HG02610 (cell line): ENCODE data around the gene SH3BP4.

Experiments
- ATAC-seq: cut with Tn5 transposase; IDR thresholded peaks from one replicate; pipeline ENCODE4 v1.9.1; 2021; ENCODE audit warnings: mild to moderate bottlenecking, moderate library complexity; ENCODE audit not compliant: unreplicated experiment

SH3BP4 gene

DNA sequence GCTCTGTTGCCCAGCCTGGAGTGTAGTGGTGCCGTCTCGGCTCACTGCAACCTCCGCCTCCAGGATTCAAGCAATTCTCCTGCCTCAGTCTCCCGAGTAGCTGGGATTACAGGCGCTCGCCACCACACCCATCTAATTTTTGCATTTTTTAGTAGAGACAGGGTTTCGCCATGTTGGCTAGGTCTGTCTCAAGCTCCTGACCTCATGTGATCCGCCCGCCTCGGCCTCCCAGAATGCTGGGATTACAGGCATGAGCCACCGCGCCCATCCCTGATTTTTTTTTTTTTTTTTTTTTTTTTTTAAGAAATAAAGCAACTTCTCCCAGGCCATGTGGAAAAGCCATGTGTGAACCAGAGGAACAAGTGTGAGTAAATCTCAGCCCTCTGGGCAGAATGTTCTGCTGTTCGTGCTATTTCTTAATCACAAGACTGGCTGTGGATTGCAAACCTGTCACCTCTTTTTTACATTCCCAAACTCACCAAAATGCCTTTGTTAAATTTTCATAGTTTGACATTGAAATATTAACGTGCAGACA, 6.4 kb upstream of the SH3BP4 start:
- ATAC-seq = no peak

DNA sequence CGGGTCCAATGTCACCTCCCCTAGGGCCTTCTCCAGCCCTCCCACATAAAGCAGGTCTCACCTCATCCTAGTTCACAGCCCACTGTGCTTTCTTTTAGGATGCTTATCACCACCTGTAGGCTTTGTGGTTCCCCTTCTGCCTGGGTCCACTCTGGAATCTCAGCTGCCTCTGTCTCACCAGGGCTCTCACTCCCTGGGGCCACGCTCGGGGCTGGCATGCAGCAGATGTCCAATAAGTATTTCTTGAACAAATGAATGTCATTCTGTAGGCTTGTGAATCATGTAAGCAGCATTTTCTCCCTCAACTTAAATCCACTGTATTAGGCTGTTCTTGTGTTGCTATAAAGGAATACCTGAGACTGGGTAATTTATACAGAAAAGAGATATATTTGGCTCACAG, 4.3 kb upstream of the SH3BP4 start:
- no peak for ATAC-seq

DNA sequence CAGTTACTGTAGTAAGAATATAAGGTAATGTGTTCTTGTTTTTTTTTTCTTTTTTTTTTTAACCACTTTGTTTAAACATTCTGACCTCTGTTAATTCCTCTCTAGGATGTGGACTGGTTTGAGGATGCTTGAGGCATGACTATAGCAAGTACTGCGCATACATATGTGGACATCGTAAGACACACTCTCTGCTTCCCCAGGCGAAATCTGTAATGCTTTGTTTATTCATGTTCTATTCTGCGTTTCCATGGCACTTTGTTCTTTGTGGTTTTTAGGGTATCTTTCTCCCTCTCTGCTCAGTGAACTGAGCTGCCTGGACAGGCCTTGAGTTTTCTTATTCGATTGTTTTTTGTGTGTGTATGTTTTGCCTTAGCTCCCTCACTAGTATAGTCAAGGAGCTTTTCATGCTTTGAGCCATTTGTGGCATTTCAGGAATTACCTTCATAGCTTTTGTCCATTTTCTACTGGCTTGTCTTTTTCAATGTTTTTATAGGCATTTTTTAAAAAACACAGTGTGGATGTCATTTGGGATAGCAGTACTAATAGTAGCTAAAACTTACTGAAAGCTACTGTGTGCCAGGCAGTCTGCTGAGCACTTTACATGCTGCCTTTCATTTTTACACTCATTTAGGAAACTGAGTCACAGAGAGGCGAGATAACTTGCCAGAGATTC, 1.9 kb upstream of the SH3BP4 start:
- ATAC-seq = no peak

DNA sequence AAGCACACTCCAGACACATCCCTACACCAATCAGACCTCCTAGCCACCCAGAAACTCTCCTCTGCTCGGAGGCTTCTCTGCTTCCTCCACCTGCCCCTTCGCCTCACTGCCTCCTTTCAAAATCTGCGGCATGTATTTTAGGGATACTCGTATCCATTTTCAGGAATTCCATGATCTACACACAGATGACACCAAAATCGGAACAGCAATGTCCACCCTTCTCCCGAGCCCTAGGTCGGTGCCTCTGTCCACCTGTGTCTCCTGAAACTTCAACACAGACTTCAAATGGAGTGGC, 1.4 kb upstream of the SH3BP4 start:
- no peak for ATAC-seq

DNA sequence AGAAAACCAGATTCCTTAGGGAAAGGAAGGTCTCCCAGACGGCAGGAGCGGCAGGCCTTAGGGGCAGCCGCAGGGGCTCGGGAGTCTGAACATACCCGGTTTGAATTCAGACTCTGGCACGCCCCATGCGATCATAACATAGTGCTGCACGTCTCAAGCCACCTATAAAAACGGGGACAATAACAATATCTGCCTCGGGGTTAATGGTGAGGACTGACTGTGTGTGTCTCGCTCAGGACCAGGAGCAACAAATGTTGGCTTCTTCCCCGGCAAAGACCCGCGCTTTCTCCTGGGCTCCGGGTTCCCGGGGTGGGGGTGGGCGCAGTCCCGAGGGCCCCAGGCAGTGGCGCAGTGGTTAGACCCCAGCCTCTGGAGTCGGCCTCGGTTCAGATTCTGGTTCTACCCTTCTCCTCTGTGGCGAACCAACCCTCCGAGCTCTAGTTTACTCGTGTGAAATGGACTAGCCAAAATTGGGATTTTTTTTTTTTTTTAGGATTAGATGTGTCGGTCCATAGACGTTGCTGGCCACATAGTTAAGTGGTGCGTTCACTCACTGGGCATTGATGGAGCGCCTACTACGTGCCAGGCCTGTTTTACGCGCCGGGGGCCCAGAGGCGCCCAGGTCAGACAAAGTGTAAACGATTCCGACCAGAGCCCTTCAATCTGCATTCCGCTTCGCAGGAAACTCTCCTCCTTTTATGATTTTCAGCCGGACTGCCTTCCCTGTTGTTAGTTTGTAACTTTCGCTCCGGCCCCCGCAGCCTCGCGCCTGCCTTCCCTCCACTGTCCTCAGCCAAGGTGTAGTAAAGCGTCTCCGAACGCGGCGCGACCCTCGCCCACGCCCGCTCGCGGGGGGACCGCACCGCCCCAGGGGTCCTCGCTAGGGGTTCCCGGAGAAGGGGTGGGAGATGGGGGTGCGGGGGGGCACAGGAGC, 820 bp upstream of the SH3BP4 start:
- no peak for ATAC-seq

DNA sequence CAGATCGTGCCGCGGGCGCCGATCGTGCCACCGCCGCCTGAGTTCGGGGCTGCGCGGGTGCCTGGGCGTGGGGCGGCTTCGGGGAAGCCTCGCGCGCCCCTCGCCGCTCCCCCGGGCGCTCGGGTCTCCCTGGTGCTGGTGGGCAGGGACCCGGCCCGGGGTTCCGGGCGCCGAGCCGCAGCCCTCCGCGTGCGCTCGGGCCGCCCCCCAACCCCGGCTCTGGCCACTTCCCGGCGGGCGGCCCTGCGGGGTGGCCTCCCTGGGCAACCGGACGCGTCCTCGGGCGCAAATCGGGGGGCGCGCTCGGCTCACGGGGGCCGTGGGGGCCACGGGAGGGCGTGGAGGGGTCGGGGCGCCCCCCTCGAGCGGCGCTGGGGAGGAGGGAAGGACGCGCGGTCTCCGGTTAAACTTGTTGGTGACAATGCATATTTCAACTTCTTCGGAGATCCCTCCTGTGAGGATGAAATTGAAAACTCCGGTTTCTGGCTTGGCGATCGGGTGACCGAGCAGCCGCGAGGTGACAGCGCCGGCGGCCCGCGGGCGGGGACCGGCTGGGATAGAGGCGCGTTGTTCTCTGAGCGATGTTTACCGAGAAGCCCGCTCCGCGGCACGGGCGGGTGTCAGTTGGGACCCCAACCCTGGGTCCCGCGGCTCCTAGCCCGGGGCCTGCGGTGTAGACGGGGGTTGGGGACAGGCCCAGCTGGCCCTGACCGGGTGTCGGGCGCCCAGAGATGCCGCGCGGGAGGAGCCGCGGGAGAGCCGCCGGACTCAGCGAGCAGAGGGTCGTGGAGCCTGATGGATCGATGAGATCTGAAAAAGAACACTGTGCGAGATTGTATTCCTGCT, 676 bp downstream of the SH3BP4 start:
- no peak for ATAC-seq

DNA sequence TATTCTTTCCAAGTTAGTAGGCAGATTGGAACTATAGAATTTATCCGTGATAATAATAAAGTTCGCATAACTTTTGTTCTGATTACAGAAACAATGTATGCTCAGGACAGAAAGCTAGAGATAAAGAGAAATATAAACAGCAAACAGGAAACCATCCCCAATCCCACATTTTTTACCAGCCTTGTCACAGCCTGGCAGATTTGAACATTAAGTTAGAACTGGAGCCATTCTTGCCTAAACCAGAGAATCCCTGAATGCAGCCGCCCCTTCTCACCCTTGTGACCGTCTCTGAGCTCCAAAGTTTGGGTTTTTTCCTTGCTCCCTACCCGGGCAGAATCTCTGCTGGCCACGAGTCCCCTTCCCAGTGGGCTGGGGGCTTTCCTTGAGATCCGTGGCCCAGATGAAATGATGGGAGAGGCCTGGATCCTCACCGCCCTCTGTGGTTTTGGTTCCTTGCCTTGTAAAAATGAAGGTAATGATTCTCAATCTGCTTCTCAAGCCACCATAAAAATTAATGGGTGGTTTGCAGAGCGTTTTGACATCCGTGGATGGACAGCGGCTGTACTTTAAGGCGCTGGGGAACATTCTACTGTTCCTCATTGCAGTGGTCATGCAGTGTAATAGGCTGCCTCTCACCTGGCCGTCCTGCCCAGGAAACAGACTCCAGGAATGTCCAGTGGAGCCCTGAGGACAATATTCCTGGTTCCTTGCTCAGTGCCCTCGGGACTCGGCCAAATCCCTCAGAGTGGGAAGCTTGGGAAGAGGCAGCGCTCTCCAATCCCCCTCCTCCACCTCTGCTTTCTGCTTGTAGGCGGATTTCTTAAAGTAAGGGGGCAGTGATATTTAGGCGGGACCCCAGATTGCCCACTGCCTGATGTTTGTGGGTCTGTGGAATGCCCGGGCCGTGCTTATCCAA, 1.6 kb downstream of the SH3BP4 start:
- ATAC-seq = no peak

DNA sequence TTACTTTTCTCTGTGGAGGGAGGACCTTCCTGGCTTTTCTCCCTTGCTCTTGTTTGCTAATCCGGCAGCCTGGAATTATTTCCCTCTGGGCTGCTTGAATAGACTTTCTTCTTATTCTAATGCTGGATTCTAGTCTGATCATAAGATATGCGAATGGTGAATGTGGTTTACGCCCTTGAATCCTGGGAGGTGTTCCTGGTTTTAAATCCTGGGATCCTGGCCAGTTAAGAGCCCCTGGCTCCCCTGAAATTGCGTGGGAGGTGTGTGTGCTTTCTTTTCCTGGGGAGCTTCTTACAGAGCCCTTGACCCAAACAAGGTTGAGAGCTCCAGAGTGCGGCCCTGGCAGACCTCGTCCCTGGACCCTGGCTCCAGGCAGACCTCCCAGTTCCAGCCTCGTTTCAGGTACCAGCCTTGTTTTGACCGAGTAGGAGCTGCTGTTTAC, 2.8 kb downstream of the SH3BP4 start:
- ATAC-seq = no peak

DNA sequence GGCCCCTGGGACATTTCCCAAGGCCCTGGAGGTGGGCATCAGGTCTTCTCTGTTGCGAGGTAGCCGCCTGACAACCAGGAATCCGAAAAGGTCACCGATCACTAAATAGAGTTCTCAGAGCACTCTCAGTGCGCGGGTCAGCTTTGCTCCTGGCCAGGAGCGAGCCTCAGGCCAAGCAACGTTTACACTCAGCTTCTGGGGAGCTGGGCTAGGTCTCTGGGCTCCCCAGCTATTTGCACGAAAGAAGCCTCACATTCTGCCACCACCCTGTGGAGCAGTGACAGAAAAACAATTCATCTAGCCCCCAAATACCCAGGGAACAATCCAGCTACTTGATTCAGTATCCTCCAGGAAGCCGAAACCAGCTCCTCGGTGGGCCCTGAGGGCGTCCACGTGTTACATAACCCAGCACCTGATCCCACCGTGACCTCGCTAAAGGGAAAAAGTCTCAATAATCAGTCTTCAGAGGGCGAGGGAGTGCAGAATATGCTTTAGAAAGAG, 3.3 kb downstream of the SH3BP4 start:
- ATAC-seq = no peak

DNA sequence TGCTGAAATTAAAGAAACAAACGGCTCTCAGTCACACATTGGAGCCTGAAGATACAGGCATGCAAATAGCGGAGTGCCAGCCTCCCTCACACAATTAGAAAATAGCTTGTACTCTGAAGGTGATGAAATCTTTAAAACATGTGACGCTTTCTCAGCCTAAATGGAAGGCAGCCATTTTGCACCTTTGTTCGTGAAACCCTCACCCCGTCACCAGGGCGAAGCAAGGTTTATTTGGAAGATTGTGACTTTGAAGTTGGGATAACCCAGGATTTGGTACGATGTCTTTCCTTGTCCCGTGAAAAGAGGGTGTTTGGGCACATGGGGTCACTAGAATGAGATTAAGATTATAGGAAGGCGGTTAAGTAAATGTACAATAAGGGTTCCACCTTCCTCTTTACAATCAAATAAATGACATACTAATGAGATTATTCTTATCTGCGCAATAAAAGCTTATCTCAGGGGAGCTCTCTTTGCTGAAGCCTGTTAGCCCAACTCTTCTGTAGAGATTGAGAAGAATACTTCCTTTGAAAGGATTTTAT, 4.2 kb downstream of the SH3BP4 start:
- no peak for ATAC-seq

DNA sequence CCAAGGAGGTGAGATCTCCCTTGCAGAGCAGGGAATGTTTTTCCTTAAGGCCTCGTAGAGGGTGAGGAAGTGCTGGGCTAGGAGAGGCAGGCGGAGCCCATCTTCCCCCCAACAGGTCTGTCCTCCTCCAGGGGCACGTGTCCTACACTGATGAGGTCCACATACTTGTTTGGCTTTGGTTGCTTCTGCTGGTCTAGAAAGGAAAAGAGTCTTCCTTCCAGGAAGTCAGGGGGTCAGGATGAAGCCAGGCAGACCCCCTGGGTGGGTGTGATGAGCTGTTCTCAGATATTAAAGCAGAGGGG, 6.0 kb downstream of the SH3BP4 start:
- ATAC-seq = no peak

DNA sequence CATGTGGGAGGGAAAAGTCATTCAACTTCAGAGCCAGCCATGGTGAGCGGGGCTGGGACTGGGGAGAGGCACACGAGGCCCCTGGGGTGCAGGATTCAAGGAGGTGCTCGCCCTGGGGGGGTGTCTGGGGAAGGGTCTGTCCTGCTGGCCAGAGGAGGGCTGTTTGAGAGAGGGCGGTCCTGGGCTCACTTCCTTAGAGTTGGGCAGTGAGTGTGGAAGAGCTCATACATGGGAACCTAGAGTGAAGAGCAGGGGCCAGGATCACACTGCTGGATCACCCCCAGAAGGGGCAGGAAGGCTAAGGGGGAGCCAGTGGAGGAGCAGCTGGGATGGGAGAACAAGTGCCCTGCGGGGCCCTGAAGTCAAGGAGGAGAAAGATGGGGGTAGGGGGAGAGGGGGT, 6.5 kb downstream of the SH3BP4 start:
- no peak for ATAC-seq

DNA sequence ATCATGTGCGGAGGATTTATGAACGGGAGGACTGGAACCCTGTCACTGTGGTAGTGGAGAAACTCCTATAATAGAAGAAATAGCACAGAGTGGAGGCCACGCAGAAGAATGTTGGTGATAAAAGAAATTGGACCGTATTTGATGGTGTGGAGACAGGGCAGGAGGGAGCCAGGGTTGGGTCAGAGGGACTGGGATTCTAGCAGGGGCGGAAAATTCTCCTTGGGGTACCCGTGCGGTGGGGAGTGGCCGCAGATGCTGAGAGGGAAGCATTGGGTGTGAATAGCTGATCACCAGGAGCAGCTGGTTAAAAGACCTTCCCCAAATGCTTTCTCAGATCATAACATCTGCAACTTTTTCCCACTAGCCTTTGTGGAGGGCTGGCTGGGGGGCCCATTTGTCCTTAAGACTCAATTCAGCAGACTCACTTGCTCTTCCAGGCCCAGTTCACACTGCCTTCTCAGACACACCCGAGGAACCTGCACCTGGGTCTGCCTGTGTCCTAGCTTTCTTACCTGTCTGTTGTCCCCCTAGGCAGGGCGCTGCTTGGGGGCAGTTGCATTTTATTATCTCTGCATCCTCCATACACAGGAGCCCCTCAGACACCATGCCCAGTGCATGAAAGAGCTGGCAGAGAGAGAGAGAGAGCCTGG, 7.1 kb downstream of the SH3BP4 start:
- ATAC-seq = no peak

DNA sequence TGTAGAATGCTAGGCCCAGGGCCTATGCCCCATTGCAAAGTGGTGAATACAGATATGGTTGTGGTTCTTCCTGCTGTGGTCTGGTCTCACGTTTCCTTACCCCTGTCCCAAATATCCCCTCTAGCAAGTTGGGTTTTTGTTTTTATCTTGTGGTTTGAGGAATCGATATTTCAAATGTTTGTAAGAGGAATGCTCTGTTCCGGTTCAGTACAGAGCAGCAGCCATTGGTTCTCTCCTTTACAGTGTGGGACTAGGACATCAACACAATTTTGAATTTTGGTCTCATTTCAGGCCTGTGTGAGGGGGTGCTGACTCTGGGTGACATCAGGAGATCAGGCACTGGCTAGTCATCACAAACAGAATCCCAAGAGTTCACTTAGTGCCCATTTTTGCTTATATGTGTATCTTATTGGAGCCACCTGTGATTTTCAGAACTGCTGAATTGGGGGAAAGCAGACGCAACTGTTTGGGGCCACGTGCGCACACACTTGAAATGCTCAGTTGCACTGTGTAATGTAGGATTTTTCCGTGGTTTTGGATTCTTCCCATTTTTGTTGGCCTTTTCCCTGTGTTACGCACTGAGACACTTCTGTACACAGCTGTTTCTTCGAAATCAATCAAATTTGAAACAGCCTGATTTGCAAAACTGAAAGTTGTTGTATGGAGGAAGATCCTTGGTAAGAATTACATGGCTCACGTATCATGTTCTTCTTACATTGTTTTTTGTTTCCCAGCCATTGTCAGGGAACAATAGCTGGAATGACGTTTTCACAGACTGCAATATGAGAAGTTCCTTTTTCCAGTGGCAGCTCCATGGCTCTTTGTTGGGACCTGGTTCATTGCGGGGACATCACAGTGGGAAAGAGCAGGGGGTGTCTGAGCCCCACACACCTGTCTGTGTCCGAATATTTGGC, 8.6 kb downstream of the SH3BP4 start:
- no peak for ATAC-seq

DNA sequence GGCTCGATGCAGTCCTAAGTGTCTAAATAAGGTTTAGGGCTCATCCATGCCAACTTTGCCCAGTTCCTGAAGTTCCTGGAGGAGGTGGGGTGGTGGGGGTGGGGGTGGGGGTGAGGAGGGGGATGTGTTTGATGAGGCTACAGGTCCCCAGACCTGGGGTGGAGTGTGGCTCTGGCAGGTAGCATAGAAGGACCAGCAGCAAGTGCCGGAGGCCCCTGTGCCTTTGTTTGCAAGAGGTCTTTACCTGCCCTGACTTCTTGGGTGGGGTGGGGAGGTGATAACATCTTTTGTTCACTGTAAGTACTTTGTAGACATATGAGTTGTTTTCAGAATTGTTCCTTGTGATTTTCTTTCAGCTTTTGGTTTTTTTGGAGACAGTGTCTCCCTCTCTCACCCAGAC, 10.0 kb downstream of the SH3BP4 start:
- ATAC-seq = no peak

DNA sequence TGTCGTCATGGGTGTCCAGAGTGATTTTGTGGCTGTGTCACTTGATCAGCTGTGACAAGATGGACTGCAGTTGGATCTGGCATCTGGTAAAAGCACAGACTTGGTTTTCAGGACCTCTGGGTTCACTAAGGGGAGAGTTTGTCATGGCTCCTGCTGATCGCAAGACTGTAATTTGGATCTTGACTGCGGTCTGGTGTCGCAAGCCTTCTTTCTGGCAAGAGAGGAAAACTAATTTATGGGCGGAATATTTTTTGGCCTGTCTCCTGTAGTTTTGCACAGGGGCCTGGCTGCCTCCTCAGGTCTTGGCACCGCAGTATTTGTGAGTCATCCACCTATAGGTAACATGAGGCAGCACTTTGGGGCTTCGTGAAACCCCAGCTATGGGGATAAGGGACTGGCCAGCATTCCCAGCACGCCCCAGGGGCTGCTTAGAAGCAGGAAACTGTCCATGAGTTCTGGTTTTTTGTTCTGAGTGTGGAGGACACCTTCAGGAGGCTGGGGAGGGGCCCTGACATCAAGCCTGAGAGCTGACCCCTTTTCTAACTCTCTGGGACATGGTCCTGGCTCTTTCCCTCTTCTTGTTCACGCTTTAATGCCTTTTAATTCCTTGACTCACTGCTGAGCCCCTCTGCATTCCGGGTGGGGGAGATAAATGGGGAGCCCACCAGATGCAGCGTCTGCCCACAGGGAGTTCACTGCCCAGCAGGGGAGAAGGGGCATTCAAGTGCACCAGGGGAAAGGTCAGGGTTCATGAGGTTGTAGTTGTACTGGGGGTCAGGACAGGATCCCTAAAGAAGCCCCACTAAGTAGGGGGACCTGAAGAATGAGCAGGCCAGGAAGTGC, 12.2 kb downstream of the SH3BP4 start:
- no peak for ATAC-seq

DNA sequence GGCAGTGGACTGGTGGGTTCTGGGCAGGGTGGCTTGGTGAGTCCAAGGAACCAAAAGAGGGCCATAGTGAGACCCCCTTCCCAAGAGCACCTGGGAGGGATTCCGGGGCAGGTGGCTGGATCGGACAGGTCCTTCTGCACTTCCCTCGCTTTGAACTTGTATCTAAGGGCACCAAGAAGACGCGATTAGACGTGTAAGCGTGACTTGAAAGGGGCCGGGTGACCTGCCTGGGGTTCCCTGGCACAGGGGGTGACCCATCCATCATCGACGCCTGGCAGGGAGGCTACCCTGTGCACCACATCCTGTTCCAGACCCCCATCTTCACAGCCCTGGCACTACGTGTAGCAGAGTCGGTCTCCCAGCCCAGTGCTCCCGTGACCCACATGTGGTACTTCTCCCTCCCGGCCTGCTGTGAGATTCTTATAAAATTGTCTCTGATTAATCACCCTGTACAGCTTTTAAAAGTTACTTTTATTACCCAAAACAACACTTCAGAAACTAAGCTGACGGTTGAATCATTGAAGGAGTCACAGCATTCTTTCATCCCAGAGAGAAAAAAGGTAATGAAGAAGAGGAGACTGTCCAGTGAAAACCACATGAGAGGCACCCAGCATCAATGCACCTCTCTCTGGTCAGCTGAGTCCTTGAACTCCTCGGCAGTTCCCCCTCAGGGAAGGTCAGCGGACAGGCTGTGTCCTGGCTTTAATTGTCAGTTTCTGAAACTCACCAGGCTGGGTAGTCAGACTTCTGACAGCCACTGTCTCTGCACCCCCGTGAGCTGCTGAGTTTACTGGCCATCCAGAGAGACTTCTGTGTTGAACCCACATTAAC, 13.0 kb downstream of the SH3BP4 start:
- ATAC-seq = no peak
